ENCODE measurements around the gene TPSD1. TPM values are rescaled to one million over a fixed set of nuclear protein-coding genes. Genes with fewer than 3 reads are reported as not detected.

The TPSD1 gene
- total RNA-seq, 1 experiment from 2014 or later: not detected

GRCh38 chr16:1275791-1276579, 20.1 kb downstream of the TPSD1 start:
- no peaks in the 10 kb centered on the region for H4K20me1 ChIP-seq (ENCODE audit: control insufficient read depth, insufficient read depth, insufficient read length)
- H3K18ac ChIP-seq (ENCODE audit: insufficient read length, low read depth, low read length): no peak overlapping the region
- TF ChIP-seq CTCF (conservative IDR thresholded peaks at IDR 0.05): no peak
- H2BK12ac ChIP-seq (ENCODE audit: insufficient read length, low read depth, low read length): no peak overlapping the region
- H2BK15ac ChIP-seq (ENCODE audit: low read depth, low read length): no peak overlapping the region
- H2AK5ac ChIP-seq (ENCODE audit: insufficient read length, low read length): no peak overlapping the region
- no peak overlapping the region for H3K14ac ChIP-seq (ENCODE audit: insufficient read depth, low read length)
- H3K9me3 ChIP-seq (ENCODE audit: control insufficient read depth, low read depth, low read length): no peaks in the 10 kb centered on the region
- H2BK120ac ChIP-seq (ENCODE audit: low read depth, low read length, poor library complexity, severe bottlenecking): no peak overlapping the region
- H3T11ph ChIP-seq (ENCODE audit: low read length): no peak overlapping the region
- no peak overlapping the region for H3K4me2 ChIP-seq (ENCODE audit: insufficient read depth, insufficient read length, low read length)
- Mint-ChIP-seq H3K27me3 (ENCODE audit: low read depth) (peaks cover 36% of the 10 kb centered on the region), H3K4me1 (peaks cover 5 to 12% of the 10 kb centered on the region in 2 experiments; a peak in 3 of 4 replicates), H3K27ac (no peak overlapping the region), H3K9me3 (no peaks in the 10 kb centered on the region), H3K36me3 (ENCODE audit: insufficient read depth in 1 of 3, low read depth in 3 of 3) (peaks cover 0 to 4% (median 0%) of the 10 kb centered on the region in 3 experiments; a peak in 2 of 7 replicates), H3K4me3 (no peak overlapping the region)
- DNase-seq: no peak
- no peak overlapping the region for H3K4ac ChIP-seq (ENCODE audit: low read depth, low read length)
- H3K56ac ChIP-seq (ENCODE audit: insufficient read length, low read depth, low read length): no peak overlapping the region
- no peak overlapping the region for H2BK5ac ChIP-seq (ENCODE audit: insufficient read length, low read length)
- no peaks in the 10 kb centered on the region for H3K79me2 ChIP-seq (ENCODE audit: insufficient read depth, low read length)
- H4K5ac ChIP-seq (ENCODE audit: insufficient read length, low read depth, low read length): no peak overlapping the region
- WGBS (ENCODE audit: extremely low coverage, insufficient read length, low lambda C conversion rate): no CpG with 5 or more reads among the region's 30 CpGs
- H3K79me1 ChIP-seq (ENCODE audit: insufficient read depth, low read depth, low read length, poor library complexity, severe bottlenecking): no peaks in the 10 kb centered on the region
- H4K91ac ChIP-seq (ENCODE audit: insufficient read length, low read depth, low read length): no peak overlapping the region
- no peak overlapping the region for H3K27ac ChIP-seq (ENCODE audit: insufficient read length, low read depth, low read length)
- H3K4me1 ChIP-seq (ENCODE audit: insufficient read depth, low read length): no peaks in the 10 kb centered on the region; the same call in 1 of the 2 replicates
- H3K23me2 ChIP-seq (ENCODE audit: insufficient read length, low read depth, low read length, poor library complexity, severe bottlenecking): no peaks in the 10 kb centered on the region
- no peak overlapping the region for H3K9ac ChIP-seq (ENCODE audit: extremely low read depth, insufficient read length, low read length)
- H3K27me3 ChIP-seq (ENCODE audit: insufficient read depth, low read length): no peaks in the 10 kb centered on the region
- no peak overlapping the region for H4K8ac ChIP-seq (replicated peaks; ENCODE audit: insufficient read length, low read depth, low read length)
- no peak overlapping the region for H2AFZ ChIP-seq (ENCODE audit: low read length)
- H2BK20ac ChIP-seq (ENCODE audit: low read depth, low read length, poor library complexity, severe bottlenecking): no peak overlapping the region
- H3K23ac ChIP-seq (ENCODE audit: insufficient read length, low read depth, low read length): no peak overlapping the region
